Kidney (tissue), 14 donors: Measurements from ENCODE around the gene PLCB1. TPM values are rescaled to one million over a fixed set of nuclear protein-coding genes. Genes with fewer than 3 reads are reported as not detected.

ENCODE experiments used
- DNase-seq, 5 donors: peaks; one replicate each; pipeline ENCODE4 v3.0.0-alpha.2; 2013 to 2020
- FAIRE-seq: peaks from 2 replicates; lab custom pipeline; 2012; peaks lifted over from hg19 to GRCh38; lab: Jason Lieb, UNC
- H3K27ac ChIP-seq, 2 donors: one replicate each; pipeline ENCODE4 v1.7.0; 2013; ENCODE audit warnings: low read depth in 2 of 2, low read length in 2 of 2, inconsistent platforms in 1 of 2
- H3K27me3 ChIP-seq: one replicate; pipeline ENCODE4 v1.7.1; 2013; ENCODE audit warnings: low read length, inconsistent platforms; ENCODE audit not compliant: control insufficient read depth, insufficient read depth
- H3K36me3 ChIP-seq, 3 donors: one replicate each; pipeline versions ENCODE4 v1.7.0 to v1.7.1; 2013; ENCODE audit warnings: low read length in 3 of 3, control low read depth in 1 of 3, inconsistent platforms in 1 of 3; ENCODE audit not compliant: insufficient read depth in 3 of 3, control insufficient read depth in 2 of 3
- H3K4me1 ChIP-seq, 3 donors: one replicate each; pipeline versions ENCODE4 v1.7.0 to v1.7.1; 2013; ENCODE audit warnings: low read length in 3 of 3, inconsistent platforms in 1 of 3, low read depth in 1 of 3; ENCODE audit not compliant: control insufficient read depth in 2 of 3, insufficient read depth in 2 of 3
- H3K4me3 ChIP-seq, 3 donors: one replicate each; pipeline versions ENCODE4 v1.7.0 to v1.8.1; 2013; ENCODE audit warnings: low read length in 3 of 3, control low read depth in 1 of 3, inconsistent platforms in 1 of 3
- H3K9ac ChIP-seq, 3 donors: one replicate each; pipeline versions ENCODE4 v1.7.0 to v1.7.1; 2013; ENCODE audit warnings: low read length in 3 of 3, control low read depth in 1 of 3, inconsistent platforms in 1 of 3
- H3K9me3 ChIP-seq, 3 donors: one replicate each; pipeline versions ENCODE4 v1.7.0 to v1.7.1; 2013; ENCODE audit warnings: low read length in 3 of 3, control low read depth in 1 of 3, inconsistent platforms in 1 of 3; ENCODE audit not compliant: control insufficient read depth in 2 of 3, insufficient read depth in 1 of 3
- intact Hi-C: fragments of 100-400 bp; cut with DNase I; formaldehyde crosslinking; loops from one replicate; pipeline ENCODE4 v1.11.1; 2022
- polyA plus RNA-seq: library from polyadenylated mRNA; stranded (reverse); fragments of 350-450 nt; fragmentation: Illumina TruSeq; extraction: RNeasy Lipid Tissue Mini Kit (QIAGEN cat#74804); gene quantifications from one replicate; pipeline ENCODE4 v1.2.3, GENCODE V29; 2014; ENCODE audit warnings: low read depth, low replicate concordance; ENCODE audit not compliant: insufficient read depth
- total RNA-seq: library from RNA; stranded (reverse); fragmentation: NEBNext Ultra II Directional; extraction: Animal tissue kit (Norgen Biotek cat#: 25700); gene quantifications from one replicate; pipeline ENCODE4 v1.2.1, GENCODE V29; 2021
- TF ChIP-seq, protein P1 (sequence below): IDR thresholded peaks from 3 replicates; pipeline ENCODE4 v1.5.1; 2012; ENCODE audit warnings: mild to moderate bottlenecking, moderate library complexity, borderline replicate concordance; ENCODE audit not compliant: insufficient read depth; ENCODE audit errors: extremely low read depth
- donor health status: control.
- donor health status: control.
- donor health status: control.
- donor health status: control.
- donor health status: control.
- donor health status: DM: yes; HTN: yes; CAD: no.
- donor health status: Normal renal cell carcinoma (clear cell type).

Gene PLCB1
- total and polyA plus RNA-seq, 2 donors from 2014 or later, result 9.4 to 107 TPM

DNA sequence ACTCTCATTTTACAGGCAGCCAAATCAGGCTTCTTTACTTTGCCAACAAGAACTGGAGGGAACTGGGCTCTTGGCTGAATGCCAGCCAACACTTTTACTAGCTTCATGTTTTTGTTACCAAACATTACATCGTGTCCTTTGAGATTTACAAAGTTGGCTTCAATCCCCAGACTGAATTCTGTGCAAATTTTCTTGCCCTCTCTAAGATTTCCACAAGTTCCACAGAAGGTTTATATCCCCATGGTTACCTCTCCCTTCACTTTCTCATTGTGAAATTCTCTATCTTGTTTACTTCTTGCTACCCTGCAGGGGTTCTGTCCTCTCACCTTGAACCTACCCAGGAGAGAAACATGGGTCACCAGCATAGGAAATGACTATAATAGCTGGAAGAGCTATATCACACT is 37.6 kb upstream of the PLCB1 start:
- no peaks in the 10 kb centered on the region for H3K36me3 ChIP-seq
- H3K9me3 ChIP-seq, result no peaks in the 10 kb centered on the region
- no peak overlapping the region for H3K27ac ChIP-seq
- no peak overlapping the region for H3K9ac ChIP-seq
- H3K4me1 ChIP-seq, result no peaks in the 10 kb centered on the region
- TF ChIP-seq, protein P1, sequence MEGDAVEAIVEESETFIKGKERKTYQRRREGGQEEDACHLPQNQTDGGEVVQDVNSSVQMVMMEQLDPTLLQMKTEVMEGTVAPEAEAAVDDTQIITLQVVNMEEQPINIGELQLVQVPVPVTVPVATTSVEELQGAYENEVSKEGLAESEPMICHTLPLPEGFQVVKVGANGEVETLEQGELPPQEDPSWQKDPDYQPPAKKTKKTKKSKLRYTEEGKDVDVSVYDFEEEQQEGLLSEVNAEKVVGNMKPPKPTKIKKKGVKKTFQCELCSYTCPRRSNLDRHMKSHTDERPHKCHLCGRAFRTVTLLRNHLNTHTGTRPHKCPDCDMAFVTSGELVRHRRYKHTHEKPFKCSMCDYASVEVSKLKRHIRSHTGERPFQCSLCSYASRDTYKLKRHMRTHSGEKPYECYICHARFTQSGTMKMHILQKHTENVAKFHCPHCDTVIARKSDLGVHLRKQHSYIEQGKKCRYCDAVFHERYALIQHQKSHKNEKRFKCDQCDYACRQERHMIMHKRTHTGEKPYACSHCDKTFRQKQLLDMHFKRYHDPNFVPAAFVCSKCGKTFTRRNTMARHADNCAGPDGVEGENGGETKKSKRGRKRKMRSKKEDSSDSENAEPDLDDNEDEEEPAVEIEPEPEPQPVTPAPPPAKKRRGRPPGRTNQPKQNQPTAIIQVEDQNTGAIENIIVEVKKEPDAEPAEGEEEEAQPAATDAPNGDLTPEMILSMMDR, result no peak
- intact Hi-C loops, result no loop called here
- peak; percentile 30 for FAIRE-seq
- peak in 3 of 5 donors; percentile 16 to 75 (median 50) for DNase-seq
- no peak overlapping the region for H3K4me3 ChIP-seq
- H3K27me3 ChIP-seq, result no peaks in the 10 kb centered on the region

- Histone ChIP-seq H3K9me3 (no peaks in the 10 kb centered on the region), H3K4me3 (no peak overlapping the region), H3K4me1 (no peaks in the 10 kb centered on the region), H3K36me3 (no peaks in the 10 kb centered on the region), H3K9ac (no peak overlapping the region), H3K27me3 (no peaks in the 10 kb centered on the region), H3K27ac (no peak overlapping the region)
- DNase-seq (no peak), FAIRE-seq (no peak)
- TF ChIP-seq, protein P1, result no peak
- intact Hi-C loops, result no loop called here
Measured at GRCh38 chr20:8094850-8095249, 37.2 kb upstream of the PLCB1 start.

DNA sequence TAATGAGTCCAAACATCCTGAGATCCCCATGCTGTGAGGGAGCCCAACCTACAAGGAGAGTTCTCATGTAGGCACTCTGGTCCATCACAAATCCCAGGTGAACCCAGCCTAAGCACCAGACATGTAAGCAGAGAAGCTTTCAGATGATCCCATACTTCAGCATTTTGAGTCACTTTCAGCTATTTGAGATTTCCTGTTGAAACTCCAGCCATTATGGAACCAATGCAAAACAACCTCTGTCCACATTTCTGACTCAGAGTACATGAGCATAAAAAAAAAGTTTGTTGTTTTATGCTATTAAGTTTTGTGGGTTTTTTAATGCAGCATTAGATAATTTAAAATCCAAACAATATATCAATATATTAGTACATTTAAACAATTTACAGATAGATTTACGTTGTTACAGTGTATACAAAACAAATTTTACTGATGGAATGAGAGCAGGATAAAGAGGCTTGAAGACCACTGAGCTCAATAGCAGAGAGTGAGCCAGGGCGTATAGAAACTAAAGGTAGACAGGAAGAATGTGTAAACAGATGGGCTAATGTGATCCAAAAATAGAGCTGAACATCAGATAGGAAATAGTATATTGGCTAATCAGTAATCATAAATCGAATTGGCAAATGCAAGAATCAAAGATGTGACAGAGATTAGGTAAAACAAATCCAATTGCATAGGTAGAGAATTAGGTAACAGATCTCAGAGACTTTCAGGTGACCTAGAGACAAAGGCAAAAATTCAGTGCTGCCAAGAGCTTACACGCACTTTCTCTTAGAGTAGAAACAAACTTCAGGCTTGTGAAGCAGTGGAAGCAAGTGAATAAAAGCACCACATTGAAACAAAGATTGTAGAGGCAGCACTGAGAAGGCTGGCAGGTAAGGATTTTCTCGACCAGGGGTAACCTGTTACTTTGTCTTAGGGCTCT is 36.2 kb upstream of the PLCB1 start:
- DNase-seq (no peak), FAIRE-seq (no peak)
- H3K4me3 ChIP-seq, result no peak overlapping the region
- H3K36me3 ChIP-seq, result no peaks in the 10 kb centered on the region
- TF ChIP-seq, protein P1, result no peak
- no peaks in the 10 kb centered on the region for H3K4me1 ChIP-seq
- H3K9ac ChIP-seq, result no peak overlapping the region
- H3K27ac ChIP-seq, result no peak overlapping the region
- intact Hi-C loops, result no loop called here
- no peaks in the 10 kb centered on the region for H3K9me3 ChIP-seq
- H3K27me3 ChIP-seq, result no peaks in the 10 kb centered on the region
